LNCAP (cell line): ENCODE measurements around the gene MRPL36.

Experiments
- TF ChIP-seq, protein P1 (sequence below): fragments of 450-650 bp; IDR thresholded peaks from 2 replicates; pipeline ENCODE4 v1.5.1; 2017; ENCODE audit warnings: mild to moderate bottlenecking

Gene MRPL36

DNA sequence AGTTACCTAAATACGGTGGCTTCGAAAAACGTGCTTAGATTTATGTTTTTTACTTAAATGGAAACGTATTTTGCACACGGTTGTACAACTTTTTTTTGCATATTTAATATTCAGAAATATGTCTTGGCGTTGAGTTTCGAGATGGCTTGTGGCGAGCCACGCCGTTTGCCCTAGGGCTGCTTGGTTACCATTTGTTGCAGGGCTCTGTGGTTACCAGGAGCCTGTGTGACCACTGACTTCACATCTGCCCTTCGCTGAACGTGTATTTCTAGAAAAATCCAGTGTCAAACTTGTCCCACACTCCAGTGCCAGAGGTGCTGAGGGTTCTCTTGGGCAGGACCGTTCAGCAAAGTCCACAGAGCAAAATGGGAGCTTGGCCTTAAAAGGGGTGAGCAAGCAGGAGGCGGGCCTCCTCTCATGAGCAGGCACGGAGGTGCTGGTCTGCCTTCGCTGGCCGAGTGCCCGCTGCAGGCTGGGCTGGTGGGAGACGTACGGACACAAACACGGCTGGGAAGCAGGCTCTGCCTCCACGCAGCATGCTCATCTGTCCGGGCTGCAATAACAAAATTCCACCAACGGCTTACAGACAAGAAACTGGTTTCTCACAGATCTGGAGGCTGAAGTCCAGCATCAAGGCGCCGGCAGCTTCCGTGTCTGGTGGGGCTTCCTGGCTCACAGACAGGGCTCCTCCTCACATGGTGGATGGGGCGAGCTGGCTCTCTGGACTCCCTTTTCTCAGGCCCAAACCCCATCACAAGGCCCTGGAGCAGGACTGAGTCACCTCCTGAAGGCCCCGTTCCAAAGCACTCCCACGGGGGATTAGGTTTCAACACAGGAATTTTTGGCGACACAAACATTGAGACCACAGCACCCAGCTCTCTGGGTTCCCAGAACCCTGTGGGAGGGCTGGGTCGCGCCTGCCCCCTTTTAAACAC is 5.4 kb downstream of the MRPL36 start:
- TF ChIP-seq, protein P1, sequence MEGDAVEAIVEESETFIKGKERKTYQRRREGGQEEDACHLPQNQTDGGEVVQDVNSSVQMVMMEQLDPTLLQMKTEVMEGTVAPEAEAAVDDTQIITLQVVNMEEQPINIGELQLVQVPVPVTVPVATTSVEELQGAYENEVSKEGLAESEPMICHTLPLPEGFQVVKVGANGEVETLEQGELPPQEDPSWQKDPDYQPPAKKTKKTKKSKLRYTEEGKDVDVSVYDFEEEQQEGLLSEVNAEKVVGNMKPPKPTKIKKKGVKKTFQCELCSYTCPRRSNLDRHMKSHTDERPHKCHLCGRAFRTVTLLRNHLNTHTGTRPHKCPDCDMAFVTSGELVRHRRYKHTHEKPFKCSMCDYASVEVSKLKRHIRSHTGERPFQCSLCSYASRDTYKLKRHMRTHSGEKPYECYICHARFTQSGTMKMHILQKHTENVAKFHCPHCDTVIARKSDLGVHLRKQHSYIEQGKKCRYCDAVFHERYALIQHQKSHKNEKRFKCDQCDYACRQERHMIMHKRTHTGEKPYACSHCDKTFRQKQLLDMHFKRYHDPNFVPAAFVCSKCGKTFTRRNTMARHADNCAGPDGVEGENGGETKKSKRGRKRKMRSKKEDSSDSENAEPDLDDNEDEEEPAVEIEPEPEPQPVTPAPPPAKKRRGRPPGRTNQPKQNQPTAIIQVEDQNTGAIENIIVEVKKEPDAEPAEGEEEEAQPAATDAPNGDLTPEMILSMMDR = no peak

DNA sequence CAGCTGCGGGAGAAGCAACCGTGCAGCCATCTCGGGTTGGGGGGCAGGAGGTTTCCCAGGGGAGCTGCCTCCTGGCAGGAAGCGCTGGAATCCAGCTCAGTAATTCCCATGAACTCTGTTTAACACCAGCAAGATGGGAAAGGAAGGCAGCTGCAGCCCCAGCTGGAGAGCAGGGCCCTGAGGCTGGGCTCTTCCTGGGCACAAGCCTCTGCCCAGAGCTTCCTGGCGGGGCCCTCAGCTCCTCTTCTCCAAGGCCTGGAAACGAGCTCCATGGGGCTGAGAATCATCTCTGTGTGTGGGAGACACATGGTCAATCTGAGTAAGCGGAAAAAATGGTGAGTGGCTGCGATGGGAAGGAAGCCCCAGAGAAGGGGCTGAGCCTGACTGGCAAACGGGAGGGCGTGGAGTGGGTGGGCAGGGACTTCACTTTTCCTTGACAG is 6.3 kb downstream of the MRPL36 start:
- TF ChIP-seq, protein P1 = no peak

DNA sequence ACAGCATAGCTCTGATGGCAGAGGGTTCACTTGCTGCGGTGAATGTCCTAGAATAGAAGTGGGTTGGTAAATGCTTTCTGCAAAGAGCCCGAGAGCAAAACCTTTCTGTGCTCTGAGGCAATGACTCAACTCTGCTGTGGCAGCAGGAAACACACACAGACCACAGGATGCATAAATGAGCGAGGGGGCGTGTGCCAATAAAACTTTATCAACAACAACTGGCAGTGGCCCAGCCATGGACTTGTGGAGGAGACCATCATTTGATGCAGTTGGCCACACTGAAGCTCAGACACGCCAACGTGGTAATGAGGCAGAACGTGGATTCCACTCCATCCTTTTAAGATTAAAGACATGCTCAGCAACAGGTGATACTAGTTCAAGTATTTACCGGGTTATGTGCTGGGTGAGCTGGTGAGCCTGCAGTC is 6.8 kb downstream of the MRPL36 start:
- TF ChIP-seq, protein P1 = no peak

DNA sequence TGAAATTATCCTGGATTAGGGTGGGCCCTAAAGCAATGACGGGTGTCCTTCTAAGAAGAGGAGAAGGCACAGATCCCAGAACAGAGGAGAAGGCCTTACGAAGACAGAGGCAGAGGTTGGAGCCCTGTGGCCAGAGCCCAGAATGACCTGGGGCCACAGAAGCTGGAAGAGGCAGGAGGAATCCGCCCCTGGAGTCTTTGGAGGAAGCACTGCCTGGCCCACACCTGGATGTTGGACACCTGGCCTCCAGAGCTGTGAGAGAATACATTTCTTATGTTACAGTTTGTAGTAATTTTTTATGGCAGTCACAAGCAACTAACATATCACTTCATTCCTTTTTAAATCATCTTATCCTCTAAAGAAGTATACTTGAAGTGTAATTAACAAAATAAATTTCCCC is 8.5 kb downstream of the MRPL36 start:
- TF ChIP-seq, protein P1 = no peak

DNA sequence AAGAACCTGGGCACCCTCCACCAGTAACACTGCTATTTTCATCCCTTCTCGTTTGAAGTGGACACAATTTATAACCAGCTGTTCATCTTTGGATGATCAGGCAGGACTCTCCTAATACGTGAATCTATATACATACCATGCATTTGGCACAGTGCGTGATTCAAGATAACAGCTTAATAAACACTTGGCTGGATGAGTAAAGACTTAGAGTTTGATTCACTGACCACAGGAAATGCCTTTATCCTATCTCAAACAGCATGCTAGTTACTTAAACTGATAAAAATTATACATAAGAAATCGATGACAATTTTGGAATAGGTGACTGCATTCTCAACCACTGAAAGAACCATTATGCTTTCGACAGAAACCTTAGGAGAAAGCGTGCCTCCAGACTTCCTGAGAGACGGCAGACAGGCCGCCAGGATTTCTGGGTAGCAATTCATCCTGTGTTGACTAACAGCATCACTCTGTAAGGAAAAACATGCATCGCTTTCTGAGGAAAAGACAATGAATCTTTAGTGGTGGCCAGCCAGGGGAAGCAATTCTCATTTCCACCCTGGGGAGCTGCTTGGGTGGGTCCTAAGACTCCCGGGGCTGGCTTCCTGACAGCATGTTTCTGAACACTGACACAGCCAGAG is 9.7 kb downstream of the MRPL36 start:
- TF ChIP-seq, protein P1 = no peak

DNA sequence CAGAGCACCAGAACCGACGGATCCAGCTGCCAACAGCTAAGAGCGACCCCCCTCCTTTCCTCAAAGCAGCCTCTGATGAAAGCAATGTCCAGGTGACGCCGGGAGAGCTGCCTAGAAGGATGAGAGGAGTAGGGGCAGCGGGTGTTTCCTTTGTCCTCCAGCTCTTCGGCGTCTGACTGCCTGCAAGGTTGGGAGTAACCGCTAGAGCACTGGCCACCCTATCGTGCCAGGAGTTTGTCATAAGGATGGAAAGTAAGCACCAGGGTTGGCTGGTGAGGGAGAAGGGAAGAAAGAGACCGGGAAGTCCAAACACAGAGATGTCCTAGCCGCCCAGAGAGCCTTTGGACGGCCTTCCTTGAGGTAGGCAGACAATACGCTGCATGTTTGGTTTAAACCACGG is 10.8 kb downstream of the MRPL36 start:
- TF ChIP-seq, protein P1 = no peak

DNA sequence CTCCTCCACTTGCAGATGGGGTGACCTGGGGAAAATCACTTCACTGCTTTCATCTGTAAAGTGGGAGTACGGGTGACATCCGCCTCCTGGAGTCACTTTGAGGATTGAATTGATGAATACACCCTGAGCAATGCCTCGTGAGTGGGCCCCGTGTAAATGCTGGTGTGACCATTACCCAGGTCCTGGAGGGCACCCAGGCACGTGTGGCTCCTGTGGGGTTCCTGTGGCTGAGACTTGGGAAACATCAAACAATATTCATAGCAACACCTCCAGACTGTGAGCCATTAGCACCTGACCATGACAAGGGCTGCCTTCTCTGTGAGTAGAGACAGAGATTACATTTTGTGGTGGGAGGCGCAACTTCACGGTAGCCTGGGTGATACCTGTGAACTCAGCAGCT is 11.4 kb downstream of the MRPL36 start:
- TF ChIP-seq, protein P1 = no peak
